HepG2 (cell line): Measurements from ENCODE around the gene KMT2B. TPM values are rescaled to one million over a fixed set of nuclear protein-coding genes. Genes with fewer than 3 reads are reported as not detected.

Experiments
- AGO2 ChIP-seq: fragments of 200-400 bp; formaldehyde crosslinking; optimal IDR thresholded peaks from 2 replicates; pipeline ENCODE3; 2017; ENCODE audit warnings: mild to moderate bottlenecking, low read depth, low read length, moderate library complexity
- ATM ChIP-seq: fragments of 450-650 bp; IDR thresholded peaks from 2 replicates; pipeline ENCODE4 v1.7.1; 2017; ENCODE audit warnings: mild to moderate bottlenecking, borderline replicate concordance
- BHLHE40 ChIP-seq: IDR thresholded peaks from 2 replicates; pipeline ENCODE4 v1.6.1; 2011; ENCODE audit warnings: low read length, improper control_type of control experiment
- DMAP1 ChIP-seq: IDR thresholded peaks from 2 replicates; pipeline ENCODE4 v1.6.1; 2016
- HNF4A ChIP-seq: sonication (generic); formaldehyde crosslinking; IDR thresholded peaks from 2 replicates; pipeline ENCODE4 v1.4.0; 2020; ENCODE audit warnings: missing genetic modification reagents
- HOXA7 ChIP-seq: sonication (generic); formaldehyde crosslinking; IDR thresholded peaks from 2 replicates; pipeline ENCODE4 v1.8.1; 2022; ENCODE audit warnings: mild to moderate bottlenecking, missing genetic modification reagents, moderate library complexity
- IRF2 ChIP-seq: IDR thresholded peaks from 2 replicates; pipeline ENCODE4 v1.6.1; 2018; ENCODE audit warnings: missing genetic modification reagents, missing compliant biosample characterization
- KDM6A ChIP-seq: IDR thresholded peaks from 2 replicates; pipeline ENCODE4 v1.6.1; 2016; ENCODE audit warnings: low read depth
- PBX3 ChIP-seq: sonication (generic); formaldehyde crosslinking; IDR thresholded peaks from 2 replicates; pipeline ENCODE4 v1.8.1; 2023; ENCODE audit warnings: missing genetic modification reagents, inconsistent platforms, borderline replicate concordance
- PITX1 ChIP-seq: sonication (generic); formaldehyde crosslinking; IDR thresholded peaks from 2 replicates; pipeline ENCODE4 v1.5.1; 2020; ENCODE audit warnings: mild to moderate bottlenecking, missing genetic modification reagents
- RCOR2 ChIP-seq: IDR thresholded peaks from 2 replicates; pipeline ENCODE4 v1.6.1; 2016; ENCODE audit warnings: missing biosample characterization, missing genetic modification reagents
- TAF1 ChIP-seq: sonication (generic); formaldehyde crosslinking; IDR thresholded peaks from 2 replicates; pipeline ENCODE4 v1.4.0; 2020; ENCODE audit warnings: missing genetic modification reagents
- TOE1 ChIP-seq: sonication (generic); formaldehyde crosslinking; IDR thresholded peaks from 2 replicates; pipeline ENCODE4 v1.4.0; 2020; ENCODE audit warnings: mild to moderate bottlenecking, missing genetic modification reagents
- TOPORS ChIP-seq: sonication (generic); formaldehyde crosslinking; IDR thresholded peaks from 2 replicates; pipeline ENCODE4 v1.8.0; 2023; ENCODE audit warnings: mild to moderate bottlenecking, missing genetic modification reagents
- ZC3H4 ChIP-seq: sonication (generic); formaldehyde crosslinking; IDR thresholded peaks from 2 replicates; pipeline ENCODE4 v1.4.0; 2020; ENCODE audit warnings: missing genetic modification reagents, borderline replicate concordance
- ZMYM3 ChIP-seq: sonication (generic); formaldehyde crosslinking; IDR thresholded peaks from 2 replicates; pipeline ENCODE4 v1.5.1; 2020; ENCODE audit warnings: mild to moderate bottlenecking, missing genetic modification reagents
- ZNF24 ChIP-seq: fragments of 450-650 bp; IDR thresholded peaks from 2 replicates; pipeline ENCODE4 v1.6.1; 2017; ENCODE audit warnings: antibody characterized with exemption, mild to moderate bottlenecking
- ZNF34 ChIP-seq: sonication (generic); formaldehyde crosslinking; IDR thresholded peaks from 2 replicates; pipeline ENCODE4 v1.4.0; 2020; ENCODE audit warnings: mild to moderate bottlenecking, missing genetic modification reagents, borderline replicate concordance
- ZNF672 ChIP-seq: sonication (generic); formaldehyde crosslinking; IDR thresholded peaks from 2 replicates; pipeline ENCODE4 v1.8.1; 2022; ENCODE audit warnings: missing genetic modification reagents
- ZNF749 ChIP-seq: sonication (generic); formaldehyde crosslinking; IDR thresholded peaks from 2 replicates; pipeline ENCODE4 v1.8.0; 2022; ENCODE audit warnings: mild to moderate bottlenecking, missing genetic modification reagents, moderate library complexity, borderline replicate concordance
- ZNF777 ChIP-seq: sonication (generic); formaldehyde crosslinking; IDR thresholded peaks from 2 replicates; pipeline ENCODE4 v1.4.0; 2020; ENCODE audit warnings: missing genetic modification reagents
- polyA plus RNA-seq, 8 experiments: library from polyadenylated mRNA; depleted of rRNA in 3 of 8; stranded (reverse) in 7 of 8; unstranded in 1 of 8; fragments of >200 nt; fragmentation: Illumina TruSeq in 4 of 8; extraction: Trizol in 4 of 8; gene quantifications; 2 replicates each; pipeline versions ENCODE4 v1.2.1 to v1.2.3, GENCODE V29; 2011 to 2016; ENCODE audit warnings: low read depth in 4 of 8, missing spikeins in 1 of 8, mixed read lengths in 1 of 8; ENCODE audit not compliant: insufficient read depth in 1 of 8
- total RNA-seq, 5 experiments: library from RNA; depleted of rRNA; stranded (reverse); fragments of >200 nt; fragmentation: Illumina TruSeq; extraction: Trizol; gene quantifications; 2 replicates each; pipeline ENCODE4 v1.2.3, GENCODE V29; 2016; ENCODE audit warnings: low read depth in 1 of 5
- TF ChIP-seq, protein P1 (sequence below): sonication (generic); formaldehyde crosslinking; IDR thresholded peaks from 2 replicates; pipeline ENCODE4 v1.5.0; 2020; ENCODE audit warnings: missing genetic modification reagents
- TF ChIP-seq, protein P2 (sequence below): sonication (generic); formaldehyde crosslinking; IDR thresholded peaks from 2 replicates; pipeline ENCODE4 v1.4.0; 2020; ENCODE audit warnings: missing genetic modification reagents
- TF ChIP-seq, protein P3 (sequence below): sonication (generic); formaldehyde crosslinking; IDR thresholded peaks from 2 replicates; pipeline ENCODE4 v1.4.0; 2020; ENCODE audit warnings: mild to moderate bottlenecking, missing genetic modification reagents

The KMT2B gene
- total and polyA plus RNA-seq, 2 of the 13 experiments (the other 11 are each of a cell fraction or from before 2014, with no cell fraction given), result 6.2 to 16.9 TPM

DNA sequence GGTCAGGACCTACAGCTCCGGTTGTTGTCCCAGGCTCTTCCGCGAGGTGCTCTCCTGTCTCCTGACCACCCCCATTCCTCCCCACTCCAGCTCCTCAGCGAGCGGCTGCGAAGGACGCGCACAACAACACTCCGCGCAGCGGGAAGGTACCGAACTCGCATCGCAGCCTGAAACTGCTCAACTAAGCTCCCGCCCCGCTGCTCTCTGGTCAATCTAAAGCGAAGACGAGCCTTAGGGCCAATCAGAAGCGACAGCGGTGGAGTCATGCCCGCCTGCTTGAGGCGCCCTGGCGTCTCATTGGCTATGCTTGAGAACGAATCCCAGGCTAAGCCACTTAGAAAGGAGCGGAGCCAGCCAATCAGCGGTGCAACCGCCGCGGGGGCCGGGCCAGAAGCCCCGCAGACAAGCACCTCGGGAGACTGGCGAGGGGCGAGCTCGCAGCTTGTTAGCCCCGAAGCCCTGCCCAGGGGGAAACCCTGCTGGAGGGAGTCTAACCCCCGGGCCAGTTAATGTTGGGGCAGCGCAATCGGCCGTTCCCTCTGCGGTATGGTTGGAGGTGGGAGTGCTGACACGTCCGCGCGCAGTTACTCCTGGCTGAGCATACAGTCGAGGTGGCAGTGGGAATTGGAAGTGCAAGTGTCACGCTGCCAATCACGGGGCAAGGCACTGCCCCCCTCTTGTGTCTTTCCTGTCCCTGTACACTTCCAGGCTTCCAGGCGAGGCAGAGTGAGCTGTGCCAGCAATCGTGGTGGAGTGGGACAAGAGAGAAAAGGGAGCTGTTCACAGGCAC, 15.4 kb upstream of the KMT2B start (continued):
- TF ChIP-seq ZNF749 (CRISPR knock-in tag) (no peak), IRF2 (CRISPR knock-in tag) (peak; percentile 20; the same call in 1 of the 2 replicates), HNF4A (CRISPR knock-in tag) (no peak), ZMYM3 (CRISPR knock-in tag) (peak; percentile 33; the same call in 1 of the 2 replicates), RCOR2 (CRISPR knock-in tag) (no peak), BHLHE40 (no peak), ZNF34 (no peak), DMAP1 (CRISPR knock-in tag) (0 out of 2 replicates have a peak, but pooled peaks have one; percentile 31), ATM (no peak), PITX1 (0 out of 2 replicates have a peak, but pooled peaks have one; percentile 12), KDM6A (CRISPR knock-in tag) (no peak), ZNF672 (CRISPR knock-in tag) (no peak), ZC3H4 (CRISPR knock-in tag) (no peak), TOPORS (CRISPR knock-in tag) (no peak), TOE1 (CRISPR knock-in tag) (no peak), HOXA7 (CRISPR knock-in tag) (no peak), ZNF777 (CRISPR knock-in tag) (0 out of 2 replicates have a peak, but pooled peaks have one; percentile 45), ZNF24 (no peak), TAF1 (CRISPR knock-in tag) (peak; percentile 51; the same call in 1 of the 2 replicates), AGO2 (no peak), PBX3 (CRISPR knock-in tag) (peak; percentile 89; the same call in 1 of the 2 replicates)
- TF ChIP-seq, protein P1, sequence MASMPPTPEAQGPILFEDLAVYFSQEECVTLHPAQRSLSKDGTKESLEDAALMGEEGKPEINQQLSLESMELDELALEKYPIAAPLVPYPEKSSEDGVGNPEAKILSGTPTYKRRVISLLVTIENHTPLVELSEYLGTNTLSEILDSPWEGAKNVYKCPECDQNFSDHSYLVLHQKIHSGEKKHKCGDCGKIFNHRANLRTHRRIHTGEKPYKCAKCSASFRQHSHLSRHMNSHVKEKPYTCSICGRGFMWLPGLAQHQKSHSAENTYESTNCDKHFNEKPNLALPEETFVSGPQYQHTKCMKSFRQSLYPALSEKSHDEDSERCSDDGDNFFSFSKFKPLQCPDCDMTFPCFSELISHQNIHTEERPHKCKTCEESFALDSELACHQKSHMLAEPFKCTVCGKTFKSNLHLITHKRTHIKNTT (CRISPR knock-in tag), result no peak
- TF ChIP-seq, protein P2, sequence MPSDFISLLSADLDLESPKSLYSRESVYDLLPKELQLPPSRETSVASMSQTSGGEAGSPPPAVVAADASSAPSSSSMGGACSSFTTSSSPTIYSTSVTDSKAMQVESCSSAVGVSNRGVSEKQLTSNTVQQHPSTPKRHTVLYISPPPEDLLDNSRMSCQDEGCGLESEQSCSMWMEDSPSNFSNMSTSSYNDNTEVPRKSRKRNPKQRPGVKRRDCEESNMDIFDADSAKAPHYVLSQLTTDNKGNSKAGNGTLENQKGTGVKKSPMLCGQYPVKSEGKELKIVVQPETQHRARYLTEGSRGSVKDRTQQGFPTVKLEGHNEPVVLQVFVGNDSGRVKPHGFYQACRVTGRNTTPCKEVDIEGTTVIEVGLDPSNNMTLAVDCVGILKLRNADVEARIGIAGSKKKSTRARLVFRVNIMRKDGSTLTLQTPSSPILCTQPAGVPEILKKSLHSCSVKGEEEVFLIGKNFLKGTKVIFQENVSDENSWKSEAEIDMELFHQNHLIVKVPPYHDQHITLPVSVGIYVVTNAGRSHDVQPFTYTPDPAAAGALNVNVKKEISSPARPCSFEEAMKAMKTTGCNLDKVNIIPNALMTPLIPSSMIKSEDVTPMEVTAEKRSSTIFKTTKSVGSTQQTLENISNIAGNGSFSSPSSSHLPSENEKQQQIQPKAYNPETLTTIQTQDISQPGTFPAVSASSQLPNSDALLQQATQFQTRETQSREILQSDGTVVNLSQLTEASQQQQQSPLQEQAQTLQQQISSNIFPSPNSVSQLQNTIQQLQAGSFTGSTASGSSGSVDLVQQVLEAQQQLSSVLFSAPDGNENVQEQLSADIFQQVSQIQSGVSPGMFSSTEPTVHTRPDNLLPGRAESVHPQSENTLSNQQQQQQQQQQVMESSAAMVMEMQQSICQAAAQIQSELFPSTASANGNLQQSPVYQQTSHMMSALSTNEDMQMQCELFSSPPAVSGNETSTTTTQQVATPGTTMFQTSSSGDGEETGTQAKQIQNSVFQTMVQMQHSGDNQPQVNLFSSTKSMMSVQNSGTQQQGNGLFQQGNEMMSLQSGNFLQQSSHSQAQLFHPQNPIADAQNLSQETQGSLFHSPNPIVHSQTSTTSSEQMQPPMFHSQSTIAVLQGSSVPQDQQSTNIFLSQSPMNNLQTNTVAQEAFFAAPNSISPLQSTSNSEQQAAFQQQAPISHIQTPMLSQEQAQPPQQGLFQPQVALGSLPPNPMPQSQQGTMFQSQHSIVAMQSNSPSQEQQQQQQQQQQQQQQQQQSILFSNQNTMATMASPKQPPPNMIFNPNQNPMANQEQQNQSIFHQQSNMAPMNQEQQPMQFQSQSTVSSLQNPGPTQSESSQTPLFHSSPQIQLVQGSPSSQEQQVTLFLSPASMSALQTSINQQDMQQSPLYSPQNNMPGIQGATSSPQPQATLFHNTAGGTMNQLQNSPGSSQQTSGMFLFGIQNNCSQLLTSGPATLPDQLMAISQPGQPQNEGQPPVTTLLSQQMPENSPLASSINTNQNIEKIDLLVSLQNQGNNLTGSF (CRISPR knock-in tag), result no peak
- TF ChIP-seq, protein P3, sequence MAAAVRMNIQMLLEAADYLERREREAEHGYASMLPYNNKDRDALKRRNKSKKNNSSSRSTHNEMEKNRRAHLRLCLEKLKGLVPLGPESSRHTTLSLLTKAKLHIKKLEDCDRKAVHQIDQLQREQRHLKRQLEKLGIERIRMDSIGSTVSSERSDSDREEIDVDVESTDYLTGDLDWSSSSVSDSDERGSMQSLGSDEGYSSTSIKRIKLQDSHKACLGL (CRISPR knock-in tag), result peak; percentile 42; the same call in 1 of the 2 replicates
